GM23338 (cell line): ENCODE data around the gene B4GALT1. TPM values are rescaled to one million over a fixed set of nuclear protein-coding genes. Genes with fewer than 3 reads are reported as not detected.
A peak's percentile ranks its signal among the peaks of the same experiment; 100 is the strongest.

Experiments
- ATAC-seq: fragments of 200-7000 bp; cut with Tn5 transposase; 3 replicates; pipeline ENCODE4 v1.9.1; 2020
- DNase-seq: peaks from one replicate; pipeline ENCODE4 v3.0.0-alpha.2; 2015; ENCODE audit warnings: low spot score
- H2AFZ ChIP-seq: fragments of 200-600 bp; sonication (generic); 2 replicates; pipeline ENCODE4 v1.8.0; 2016; ENCODE audit warnings: antibody characterized with exemption, mild to moderate bottlenecking, moderate library complexity
- H3F3A ChIP-seq: fragments of 200-600 bp; sonication (generic); replicated peaks from 2 replicates; pipeline ENCODE4 v1.8.0; 2017; ENCODE audit warnings: antibody characterized with exemption, mixed run types, low read depth
- H3K27ac ChIP-seq: fragments of 200-600 bp; sonication (generic); 2 replicates; pipeline ENCODE4 v1.6.1; 2016; ENCODE audit warnings: low read depth
- H3K27me3 ChIP-seq: fragments of 200-600 bp; sonication (generic); 2 replicates; pipeline ENCODE4 v1.8.0; 2016; ENCODE audit warnings: mild to moderate bottlenecking, mixed run types, moderate library complexity; ENCODE audit not compliant: insufficient read depth
- H3K36me3 ChIP-seq: fragments of 200-600 bp; sonication (generic); 2 replicates; pipeline ENCODE4 v1.8.0; 2016; ENCODE audit warnings: mild to moderate bottlenecking; ENCODE audit not compliant: insufficient read depth
- H3K4me1 ChIP-seq: fragments of 200-600 bp; sonication (generic); 2 replicates; pipeline ENCODE4 v1.8.0; 2016; ENCODE audit warnings: mild to moderate bottlenecking, moderate library complexity; ENCODE audit not compliant: insufficient read depth
- H3K4me2 ChIP-seq: fragments of 200-600 bp; sonication (generic); 2 replicates; pipeline ENCODE4 v1.7.1; 2017; ENCODE audit warnings: mixed run types
- H3K4me3 ChIP-seq: fragments of 200-600 bp; sonication (generic); 2 replicates; pipeline ENCODE4 v1.6.1; 2016; ENCODE audit warnings: mixed run types
- H3K79me2 ChIP-seq: fragments of 200-600 bp; sonication (generic); replicated peaks from 2 replicates; pipeline ENCODE4 v1.8.0; 2017; ENCODE audit warnings: mild to moderate bottlenecking; ENCODE audit not compliant: insufficient read depth
- H3K9me2 ChIP-seq: fragments of 200-600 bp; sonication (generic); 2 replicates; pipeline ENCODE4 v1.8.0; 2017; ENCODE audit not compliant: insufficient read depth
- H4K20me1 ChIP-seq: fragments of 200-600 bp; sonication (generic); replicated peaks from 2 replicates; pipeline ENCODE4 v1.8.0; 2017; ENCODE audit warnings: mild to moderate bottlenecking; ENCODE audit not compliant: insufficient read depth
- H3K27ac Mint-ChIP-seq: 2 replicates; pipeline ENCODE4 v1.8.0; 2020; ENCODE audit warnings: inconsistent platforms, mild to moderate bottlenecking, moderate library complexity, mixed read lengths
- H3K27me3 Mint-ChIP-seq: 3 replicates; pipeline ENCODE4 v1.8.0; 2022; ENCODE audit warnings: low read depth, mild to moderate bottlenecking, moderate library complexity, mixed read lengths, inconsistent platforms; ENCODE audit not compliant: insufficient read depth, poor library complexity
- H3K36me3 Mint-ChIP-seq: 3 replicates; pipeline ENCODE4 v1.8.0; 2021; ENCODE audit warnings: low read depth, mild to moderate bottlenecking, inconsistent platforms, moderate library complexity, mixed read lengths
- H3K4me1 Mint-ChIP-seq: 3 replicates; pipeline ENCODE4 v1.8.0; 2020; ENCODE audit warnings: mild to moderate bottlenecking, inconsistent platforms, mixed read lengths
- H3K4me3 Mint-ChIP-seq: 3 replicates; pipeline ENCODE4 v1.8.0; 2021; ENCODE audit warnings: moderate library complexity, mild to moderate bottlenecking, inconsistent platforms, mixed read lengths
- H3K9me3 Mint-ChIP-seq: 3 replicates; pipeline ENCODE4 v1.8.0; 2020; ENCODE audit warnings: moderate library complexity, mild to moderate bottlenecking, inconsistent platforms, mixed read lengths
- CREB1 ChIP-seq: fragments of 250-450 bp; sonication (Bioruptor Pico); IDR thresholded peaks from 2 replicates; pipeline ENCODE4 v1.5.0; 2020; ENCODE audit warnings: low read depth, mild to moderate bottlenecking, moderate library complexity
- CTCF ChIP-seq, 2 experiments: fragments of 200-600 bp in 1 of 2; sonication (generic) in 1 of 2; conservative IDR thresholded peaks; 2 replicates each; pipeline versions ENCODE4 v1.5.1 to v1.6.1; 2016 to 2017; ENCODE audit warnings: antibody characterized with exemption in 2 of 2, low read depth in 2 of 2, mild to moderate bottlenecking in 2 of 2, moderate library complexity in 1 of 2
- EZH2phosphoT487 ChIP-seq: fragments of 200-600 bp; sonication (generic); IDR thresholded peaks from one replicate; pipeline ENCODE4 v1.8.1; 2018; ENCODE audit warnings: antibody characterized with exemption; ENCODE audit not compliant: unreplicated experiment
- NANOG ChIP-seq: IDR thresholded peaks from 2 replicates; pipeline ENCODE4 v1.6.1; 2016; ENCODE audit warnings: antibody characterized with exemption, borderline replicate concordance
- POLR2AphosphoS5 ChIP-seq: IDR thresholded peaks from 2 replicates; pipeline ENCODE4 v1.6.1; 2016; ENCODE audit warnings: antibody characterized with exemption, low read depth
- REST ChIP-seq: IDR thresholded peaks from one replicate; pipeline ENCODE4 v1.6.1; 2018; ENCODE audit warnings: antibody characterized with exemption; ENCODE audit not compliant: unreplicated experiment
- STAT1 ChIP-seq: IDR thresholded peaks from one replicate; pipeline ENCODE4 v1.6.1; 2016; ENCODE audit warnings: antibody characterized with exemption; ENCODE audit not compliant: unreplicated experiment
- ZNF114 ChIP-seq: fragments of 250-450 bp; sonication (Bioruptor Pico); IDR thresholded peaks from 2 replicates; pipeline ENCODE4 v1.5.0; 2020; ENCODE audit warnings: mild to moderate bottlenecking, moderate library complexity
- ZNF331 ChIP-seq: fragments of 250-450 bp; sonication (Bioruptor Pico); IDR thresholded peaks from 2 replicates; pipeline ENCODE4 v1.5.0; 2020; ENCODE audit warnings: low read depth, mild to moderate bottlenecking, moderate library complexity
- polyA plus RNA-seq: library from polyadenylated mRNA; unstranded; fragments of >200 nt; fragmentation: Nextera tagmentation; extraction: Ambion mirVana; gene quantifications from 2 replicates; pipeline ENCODE4 v1.2.1, GENCODE V29; 2016
- total RNA-seq: library from RNA; depleted of rRNA; stranded (reverse); fragments of >200 nt; shearing (Covaris generic); gene quantifications from 2 replicates; pipeline ENCODE4 v1.2.3, GENCODE V29; 2014
- TF ChIP-seq, protein P1 (sequence below): IDR thresholded peaks from 2 replicates; pipeline ENCODE4 v1.6.1; 2016; ENCODE audit warnings: antibody characterized with exemption

B4GALT1 gene
- total and polyA plus RNA-seq, 2 experiments from 2014 or later, result 6.3 to 15.8 TPM

DNA sequence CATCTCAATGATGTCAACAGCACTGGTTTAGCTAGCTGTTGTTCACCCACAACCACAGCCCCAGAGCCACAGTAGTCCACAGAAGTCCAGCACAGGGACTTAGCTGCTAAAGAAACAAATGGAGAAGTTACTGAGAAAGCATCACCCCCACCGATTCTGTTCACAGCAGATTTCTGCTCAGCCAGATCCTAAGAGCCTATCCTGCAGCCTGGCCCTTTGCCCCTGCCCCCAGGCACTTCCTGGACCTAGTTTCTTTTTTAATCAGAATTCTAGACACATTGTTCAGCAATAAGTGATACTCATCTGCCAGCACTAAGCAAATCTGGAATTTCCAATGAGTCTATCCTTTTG, 7.4 kb downstream of the B4GALT1 start:
- Histone ChIP-seq H3K4me3 (no peak overlapping the region), H2AFZ (no peak overlapping the region), H3K4me2 (no peak overlapping the region; the same call in 1 of the 2 replicates), H3K4me1 (peaks cover 36% of the 10 kb centered on the region), H4K20me1 (peaks cover 5% of the 10 kb centered on the region), H3K27ac (no peak overlapping the region), H3K36me3 (no peaks in the 10 kb centered on the region), H3K79me2 (peaks cover 44% of the 10 kb centered on the region), H3F3A (no peaks in the 10 kb centered on the region), H3K27me3 (no peaks in the 10 kb centered on the region), H3K9me2 (no peaks in the 10 kb centered on the region)
- no peak for TF ChIP-seq STAT1
- no peak for TF ChIP-seq REST
- TF ChIP-seq CTCF (conservative IDR thresholded peaks at IDR 0.05; ENCODE audit: low read depth in 2 of 2), result no peak
- TF ChIP-seq ZNF331, result no peak
- TF ChIP-seq POLR2AphosphoS5, result no peak
- TF ChIP-seq EZH2phosphoT487, result no peak
- Mint-ChIP-seq H3K4me3 (no peak overlapping the region), H3K4me1 (peaks cover 45% of the 10 kb centered on the region), H3K27me3 (peaks cover 11% of the 10 kb centered on the region), H3K27ac (no peak overlapping the region), H3K9me3 (no peaks in the 10 kb centered on the region), H3K36me3 (no peaks in the 10 kb centered on the region)
- no peak for DNase-seq
- no peak for ATAC-seq

DNA sequence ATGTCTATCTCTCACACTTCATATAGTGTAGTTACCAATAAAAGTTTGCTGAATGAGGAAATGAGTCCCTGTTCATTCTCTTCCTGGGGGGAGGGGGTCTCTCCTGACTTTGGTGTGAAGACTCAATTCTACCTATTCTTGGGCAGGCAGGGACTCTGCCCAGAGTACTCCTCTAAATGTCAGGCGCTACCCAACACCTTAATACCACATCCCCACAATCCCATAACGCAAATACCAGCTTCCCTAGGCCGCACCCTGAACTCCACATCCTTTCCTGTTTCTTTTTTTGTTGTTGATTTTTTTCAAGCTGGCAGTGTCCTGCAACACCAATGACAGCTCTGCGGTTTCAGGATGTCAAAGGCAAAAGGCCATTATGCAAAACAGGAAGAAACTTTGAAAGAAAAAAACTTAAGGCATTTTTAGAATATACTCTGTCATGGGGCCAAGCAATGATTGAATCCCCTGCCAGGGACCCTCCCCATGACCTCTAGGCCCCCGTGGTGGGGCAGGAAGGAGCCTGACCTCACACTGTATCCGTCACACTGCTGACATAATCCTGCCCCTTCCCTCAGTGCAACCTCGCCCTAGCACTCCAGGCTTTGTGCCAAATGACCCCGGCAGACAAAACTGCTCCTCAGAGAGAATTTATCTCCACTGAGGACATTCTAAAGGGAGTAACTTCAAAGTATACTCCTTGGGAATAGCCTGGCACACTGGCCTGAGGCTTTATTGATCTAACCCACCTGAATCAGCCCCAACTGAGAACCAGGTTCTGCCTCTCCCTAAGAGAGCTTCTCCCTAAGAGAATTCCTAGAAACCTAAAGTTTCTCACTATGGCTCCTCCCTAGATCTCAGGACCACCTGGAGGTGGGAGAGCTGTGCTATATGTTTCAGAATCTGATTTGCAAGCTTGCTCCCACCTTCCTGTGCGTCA, 8.0 kb downstream of the B4GALT1 start:
- Histone ChIP-seq H4K20me1 (peaks cover 5% of the 10 kb centered on the region; the same call in 1 of the 2 replicates), H3K79me2 (peaks cover 38% of the 10 kb centered on the region), H3K36me3 (no peaks in the 10 kb centered on the region), H3K9me2 (no peaks in the 10 kb centered on the region), H3K27ac (0 out of 2 replicates have a peak overlapping the region, but pooled peaks have one; percentile 47), H3K4me1 (peaks cover 36% of the 10 kb centered on the region), H2AFZ (no peak overlapping the region), H3K4me3 (no peak overlapping the region), H3K4me2 (peak overlapping the region; percentile 55), H3K27me3 (no peaks in the 10 kb centered on the region), H3F3A (no peaks in the 10 kb centered on the region)
- no peak for DNase-seq
- no peaks in the 10 kb centered on the region for H3K36me3 Mint-ChIP-seq
- H3K4me1 Mint-ChIP-seq, result peaks cover 42% of the 10 kb centered on the region
- H3K27ac Mint-ChIP-seq, result no peak overlapping the region
- H3K4me3 Mint-ChIP-seq, result no peak overlapping the region; the same call in 2 of the 3 replicates
- peak; percentile 37 for ATAC-seq
- H3K9me3 Mint-ChIP-seq, result no peaks in the 10 kb centered on the region
- peaks cover 9% of the 10 kb centered on the region for H3K27me3 Mint-ChIP-seq
- TF ChIP-seq NANOG (no peak), ZNF114 (CRISPR knock-in tag) (no peak), POLR2AphosphoS5 (no peak), EZH2phosphoT487 (no peak), STAT1 (no peak), CREB1 (no peak), REST (no peak), ZNF331 (no peak)
- TF ChIP-seq, protein P1, sequence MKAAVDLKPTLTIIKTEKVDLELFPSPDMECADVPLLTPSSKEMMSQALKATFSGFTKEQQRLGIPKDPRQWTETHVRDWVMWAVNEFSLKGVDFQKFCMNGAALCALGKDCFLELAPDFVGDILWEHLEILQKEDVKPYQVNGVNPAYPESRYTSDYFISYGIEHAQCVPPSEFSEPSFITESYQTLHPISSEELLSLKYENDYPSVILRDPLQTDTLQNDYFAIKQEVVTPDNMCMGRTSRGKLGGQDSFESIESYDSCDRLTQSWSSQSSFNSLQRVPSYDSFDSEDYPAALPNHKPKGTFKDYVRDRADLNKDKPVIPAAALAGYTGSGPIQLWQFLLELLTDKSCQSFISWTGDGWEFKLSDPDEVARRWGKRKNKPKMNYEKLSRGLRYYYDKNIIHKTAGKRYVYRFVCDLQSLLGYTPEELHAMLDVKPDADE, result no peak
